NK-92 (cell line): ENCODE results near the gene GTF2IRD1.
"Not testable (repeated sequence)": the region's sequence is repeated elsewhere in the genome, so short reads cannot be mapped to it uniquely, and the experiment has no call there.

Experiments
- DNase-seq: peaks from one replicate; lab custom pipeline; 2025; ENCODE audit not compliant: unreplicated experiment; lab: John Stamatoyannopoulos, UW

Gene GTF2IRD1

GRCh38 chr7:74430961-74431466 lies 22.7 kb upstream of the GTF2IRD1 start:
- no peak for DNase-seq

- DNase-seq, result not testable (repeated sequence)
Measured at GRCh38 chr7:74437291-74437571, 16.5 kb upstream of the GTF2IRD1 start.

- no peak for DNase-seq
Measured at GRCh38 chr7:74438327-74438726, 15.4 kb upstream of the GTF2IRD1 start.

GRCh38 chr7:74439541-74439940 lies 14.2 kb upstream of the GTF2IRD1 start:
- no peak for DNase-seq

GRCh38 chr7:74440143-74440542 lies 13.6 kb upstream of the GTF2IRD1 start:
- not testable (repeated sequence) for DNase-seq

- DNase-seq, result no peak
Measured at GRCh38 chr7:74441801-74442200, 11.9 kb upstream of the GTF2IRD1 start.

GRCh38 chr7:74443543-74444247 lies 10.0 kb upstream of the GTF2IRD1 start:
- DNase-seq, result no peak

- no peak for DNase-seq
Measured at GRCh38 chr7:74449144-74449543, 4.6 kb upstream of the GTF2IRD1 start.

- no peak for DNase-seq
Measured at GRCh38 chr7:74449809-74450397, 3.8 kb upstream of the GTF2IRD1 start.

GRCh38 chr7:74452748-74453321 lies 871 bp upstream of the GTF2IRD1 start:
- no peak for DNase-seq

GRCh38 chr7:74454021-74454924 lies 567 bp downstream of the GTF2IRD1 start:
- no peak for DNase-seq

- no peak for DNase-seq
Measured at GRCh38 chr7:74454925-74455288, 1.2 kb downstream of the GTF2IRD1 start.

GRCh38 chr7:74455291-74455804 lies 1.6 kb downstream of the GTF2IRD1 start:
- DNase-seq, result no peak

GRCh38 chr7:74455928-74456327 lies 2.2 kb downstream of the GTF2IRD1 start:
- no peak for DNase-seq

- no peak for DNase-seq
Measured at GRCh38 chr7:74457007-74457406, 3.3 kb downstream of the GTF2IRD1 start.

GRCh38 chr7:74461970-74462706 lies 8.4 kb downstream of the GTF2IRD1 start:
- DNase-seq, result no peak

GRCh38 chr7:74462707-74463100 lies 9.0 kb downstream of the GTF2IRD1 start:
- DNase-seq, result no peak

- DNase-seq, result no peak
Measured at GRCh38 chr7:74464931-74465886, 11.5 kb downstream of the GTF2IRD1 start.

- DNase-seq, result no peak
Measured at GRCh38 chr7:74466196-74466813, 12.6 kb downstream of the GTF2IRD1 start.
